HUDEP-2 (cell line): ENCODE results near the gene REEP1.
"Not testable (repeated sequence)": the region's sequence is repeated elsewhere in the genome, so short reads cannot be mapped to it uniquely, and the experiment has no call there.

Experiments
- DNase-seq, 76 experiments: peaks; one replicate each; lab custom pipeline; 2025; ENCODE audit not compliant: unreplicated experiment in 76 of 76; lab: John Stamatoyannopoulos, UW

The REEP1 gene

DNA sequence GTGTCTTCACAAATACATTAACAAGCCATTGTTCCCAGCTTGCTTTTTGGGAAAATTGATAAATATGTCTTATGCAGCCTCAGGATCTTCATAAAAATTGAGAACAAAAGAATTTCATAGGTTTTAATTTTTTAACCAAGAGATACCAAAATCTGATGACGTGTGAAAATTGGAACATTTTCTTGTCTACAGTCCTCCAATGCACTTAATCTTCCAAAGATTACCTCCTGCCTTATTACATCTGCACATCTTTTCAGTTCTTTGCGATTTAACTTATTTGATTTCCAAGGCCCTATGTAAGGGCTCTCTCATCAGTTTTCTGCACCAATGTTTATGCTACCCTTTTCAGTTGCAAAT lies 135.1 kb downstream of the REEP1 start:
- no peak for DNase-seq

DNA sequence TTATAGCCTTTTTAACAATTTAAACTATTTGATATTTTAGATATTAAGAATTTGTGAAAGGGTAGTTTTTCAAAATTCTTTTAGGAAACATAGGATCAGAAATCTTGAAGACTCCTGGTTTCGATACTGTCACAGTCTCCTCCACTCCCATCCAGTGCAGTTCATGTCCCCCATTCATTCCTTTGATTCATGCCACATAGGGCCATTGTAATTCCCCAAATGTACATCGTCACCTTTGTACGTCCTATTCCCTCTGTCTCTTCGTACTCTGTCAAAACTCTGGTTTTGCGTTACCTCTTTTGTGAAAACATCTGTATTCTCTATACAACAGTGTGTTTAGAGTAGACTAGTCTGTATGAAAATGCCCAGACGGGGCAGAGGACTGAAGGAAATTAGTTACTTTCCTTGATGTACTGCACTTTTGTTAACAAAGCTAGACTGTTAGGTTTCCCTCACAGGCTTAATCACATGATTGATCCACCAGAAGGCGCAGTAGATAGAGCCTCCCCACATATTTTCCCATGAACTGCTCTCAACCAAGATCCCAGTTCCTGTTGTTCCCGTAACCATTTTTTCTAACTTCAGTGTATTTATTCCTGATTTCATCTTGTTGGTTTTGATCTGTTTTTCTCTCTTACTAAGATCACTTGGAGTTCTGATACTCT lies 135.6 kb downstream of the REEP1 start:
- peak in 10 of 76 experiments; percentile 14 to 52 (median 27) for DNase-seq

DNA sequence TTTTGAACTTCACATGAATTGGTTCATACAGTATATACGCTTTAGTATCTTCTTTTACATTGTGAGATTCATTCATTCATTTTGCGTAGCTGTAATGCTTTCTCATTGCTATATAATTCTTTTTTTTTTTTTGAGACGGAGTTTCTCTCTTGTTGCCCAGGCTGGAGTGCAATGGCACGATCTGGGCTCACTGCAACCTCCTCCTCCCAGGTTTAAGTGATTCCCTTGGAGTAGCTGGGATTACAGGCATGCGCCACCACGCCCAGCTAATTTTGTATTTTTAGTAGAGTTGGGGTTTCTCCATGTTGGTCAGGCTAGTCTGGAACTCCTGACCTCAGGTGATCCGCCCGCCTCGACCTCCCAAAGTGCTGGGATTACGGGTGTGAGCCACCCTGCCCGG lies 136.9 kb downstream of the REEP1 start:
- not testable (repeated sequence) for DNase-seq

DNA sequence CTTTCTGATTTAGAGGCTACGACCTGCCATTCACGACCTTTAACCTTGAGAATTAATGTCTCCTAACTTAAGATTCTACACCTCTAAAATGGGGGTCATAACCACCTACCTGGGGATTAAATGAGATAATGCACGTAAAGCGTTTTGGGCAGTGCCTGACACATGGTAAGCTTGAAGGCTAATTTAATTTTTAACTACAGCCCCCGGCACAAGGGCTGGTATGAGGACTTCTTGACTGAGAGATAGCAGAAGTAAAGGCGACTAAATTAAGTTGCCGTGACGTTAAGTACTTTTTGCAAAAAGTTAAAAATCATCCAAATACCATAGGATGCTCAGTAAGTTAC lies 137.6 kb downstream of the REEP1 start:
- no peak for DNase-seq

DNA sequence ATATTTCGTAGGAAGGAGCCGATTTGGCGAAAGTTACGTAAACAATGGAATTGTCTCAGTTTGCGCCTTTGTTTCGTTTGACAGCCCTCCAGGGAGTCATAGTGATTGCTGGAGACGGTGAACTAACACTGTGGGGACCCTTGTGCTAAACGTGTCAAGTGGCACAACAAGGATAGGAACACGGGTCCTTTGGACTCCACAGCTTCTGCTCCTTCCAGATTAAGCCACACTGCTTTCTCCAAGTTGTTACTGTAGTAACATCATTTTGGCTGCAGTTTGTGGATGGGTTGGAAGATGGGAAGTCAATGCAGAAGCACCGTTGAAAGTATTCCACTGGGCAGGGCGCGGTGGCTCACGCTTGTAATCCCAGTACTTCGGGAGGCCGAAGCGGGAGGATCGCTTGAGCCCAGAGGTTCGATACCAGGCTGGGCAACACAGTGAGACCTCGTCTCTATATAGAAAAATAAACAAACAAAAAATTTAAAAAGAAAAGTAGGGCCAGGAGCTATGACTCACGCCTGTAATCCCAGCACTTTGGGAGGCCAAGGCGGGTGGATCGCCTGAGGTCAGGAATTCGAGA lies 141.5 kb downstream of the REEP1 start:
- peak in 1 of 76 experiments; percentile 41 for DNase-seq

DNA sequence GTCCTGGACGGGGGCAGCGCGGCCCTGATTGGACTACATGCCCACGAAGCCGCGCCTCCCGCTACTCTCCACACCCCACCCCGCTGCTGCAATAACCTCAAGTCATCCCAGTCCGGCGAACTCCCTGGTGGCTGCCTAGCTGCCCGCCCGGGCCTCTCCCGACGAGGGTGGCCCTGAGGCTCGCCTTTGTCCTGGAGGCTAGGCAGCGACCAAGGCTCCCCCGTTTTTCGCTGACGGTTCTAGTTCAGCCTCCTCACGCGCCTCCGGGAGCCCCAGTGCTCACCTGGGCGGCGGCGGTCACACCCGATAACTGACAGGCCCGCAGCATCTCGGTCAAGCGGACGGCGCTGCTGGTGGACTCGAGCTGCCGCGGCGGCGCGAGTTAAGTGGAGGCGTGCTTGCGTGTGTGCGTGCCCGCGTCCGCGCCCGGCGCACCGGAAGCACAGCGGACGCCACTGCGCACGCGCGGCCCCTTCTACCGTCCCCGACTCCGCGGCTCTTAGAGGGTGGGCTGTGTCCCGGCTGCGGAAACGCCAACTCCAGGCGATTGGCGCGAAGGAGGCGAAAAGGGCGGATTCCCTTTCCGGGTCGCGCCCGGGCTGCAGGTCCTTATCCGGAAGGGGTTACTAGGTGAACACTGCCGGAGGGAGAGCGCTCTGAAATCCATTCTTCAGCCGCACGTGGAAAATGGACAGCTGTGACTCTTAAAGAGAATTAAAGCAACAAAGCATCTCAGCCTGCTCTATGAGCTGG lies 142.2 kb downstream of the REEP1 start, which contains the start of gene IMMT:
TSS of gene IMMT (minus strand) at position 408 of the 753 bp plus-strand sequence. CDS start at position 328, 80 bp downstream.
- DNase-seq = peak in 75 of 76 experiments; percentile 52 to 95 (median 92)

DNA sequence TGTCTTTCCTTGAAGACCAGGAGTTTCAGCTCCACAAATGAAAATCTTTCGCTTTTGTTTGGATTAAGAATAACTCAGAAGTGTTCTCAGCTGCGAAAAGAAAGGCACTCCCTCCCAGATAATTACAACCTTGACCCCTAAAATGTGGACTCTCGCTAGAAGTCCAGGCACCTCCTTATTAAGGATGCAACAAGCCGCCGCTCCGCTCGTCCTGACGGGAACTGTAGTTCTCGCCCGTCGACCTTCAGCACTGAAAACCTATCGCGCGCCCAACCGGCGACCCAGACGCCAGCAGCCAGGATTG lies 142.7 kb downstream of the REEP1 start:
- peak in 7 of 76 experiments; percentile 75 to 92 (median 83) for DNase-seq

DNA sequence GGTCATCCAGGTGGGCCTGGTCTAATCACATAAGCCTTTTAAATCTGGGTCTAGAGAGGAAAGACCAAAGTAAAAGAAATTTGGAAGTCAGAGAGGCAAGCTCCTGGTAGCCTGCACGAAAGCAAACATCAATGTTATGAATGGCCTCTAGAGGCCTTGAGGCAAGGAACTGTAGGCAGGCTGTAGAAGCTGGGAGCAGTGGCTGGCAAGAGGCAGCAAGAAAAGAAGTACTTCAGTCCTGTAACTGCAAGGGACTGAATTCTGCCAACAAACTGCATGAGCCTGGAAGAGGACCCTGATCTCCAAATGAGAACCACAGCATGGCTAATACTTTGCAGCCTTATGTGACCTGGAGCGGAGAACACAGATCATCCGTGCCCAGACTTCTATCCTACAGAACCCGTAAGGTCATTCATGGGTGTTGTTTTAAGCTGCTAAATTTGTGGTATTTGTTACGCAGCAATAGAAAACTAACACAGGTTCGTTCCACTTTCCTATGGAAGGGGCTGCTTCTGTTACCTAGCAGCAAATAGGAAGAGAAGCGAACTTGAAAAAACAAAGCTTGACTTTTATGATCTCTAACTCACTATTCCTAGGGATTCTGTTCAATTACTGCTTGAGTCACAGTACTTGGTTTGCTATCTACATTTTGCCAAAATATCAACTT lies 143.4 kb downstream of the REEP1 start:
- DNase-seq = peak in 14 of 76 experiments; percentile 5 to 40 (median 22)

DNA sequence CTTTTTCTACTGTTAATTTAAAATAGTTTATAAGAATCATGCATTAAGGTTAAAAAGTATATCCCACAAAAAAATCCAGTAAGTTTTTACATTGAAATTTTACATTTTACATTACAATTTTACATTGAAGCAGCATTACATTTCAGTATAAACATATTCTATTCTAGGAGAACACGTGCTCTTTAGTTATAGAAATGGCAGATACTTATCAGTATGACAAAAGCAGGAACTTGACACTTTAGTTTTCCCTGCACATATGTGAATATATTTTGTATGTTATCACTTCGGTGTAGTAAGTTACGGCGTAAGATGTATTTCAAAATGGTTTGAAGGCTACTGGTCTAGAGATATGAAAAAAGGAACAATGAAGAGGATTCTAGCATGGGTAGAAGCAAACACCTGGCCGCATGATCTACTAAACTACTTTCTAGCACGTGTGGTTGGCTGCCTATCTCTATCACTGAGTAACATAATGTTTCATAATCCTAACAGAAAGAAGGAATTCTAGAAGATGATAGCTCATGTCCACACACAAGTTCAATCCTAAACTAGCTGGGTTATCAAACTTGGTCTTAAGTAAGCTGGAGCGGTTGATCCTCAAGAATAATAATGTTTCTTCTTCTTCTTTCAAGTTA lies 147.5 kb downstream of the REEP1 start:
- DNase-seq = peak in 12 of 76 experiments; percentile 13 to 73 (median 28)

DNA sequence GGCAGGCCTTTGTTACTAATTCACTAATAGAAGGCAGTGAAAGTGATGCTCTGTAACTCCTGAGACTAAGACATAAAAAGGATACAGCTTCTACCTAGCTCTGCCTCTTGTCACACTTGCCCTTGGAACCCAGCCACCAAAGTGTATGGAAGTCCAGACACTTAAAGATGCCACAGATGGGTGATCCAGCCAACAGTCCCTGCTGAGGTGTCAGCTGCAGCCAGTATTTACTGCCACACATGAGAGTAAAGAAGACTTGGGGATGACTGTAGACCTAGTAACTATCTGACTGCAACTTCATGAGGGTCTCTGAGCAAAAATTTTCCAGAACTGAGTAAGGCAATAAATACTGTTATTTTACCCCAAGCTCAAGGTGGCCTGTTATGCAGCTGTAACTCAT lies 151.0 kb downstream of the REEP1 start:
- DNase-seq = peak in 15 of 76 experiments; percentile 5 to 35 (median 21)

DNA sequence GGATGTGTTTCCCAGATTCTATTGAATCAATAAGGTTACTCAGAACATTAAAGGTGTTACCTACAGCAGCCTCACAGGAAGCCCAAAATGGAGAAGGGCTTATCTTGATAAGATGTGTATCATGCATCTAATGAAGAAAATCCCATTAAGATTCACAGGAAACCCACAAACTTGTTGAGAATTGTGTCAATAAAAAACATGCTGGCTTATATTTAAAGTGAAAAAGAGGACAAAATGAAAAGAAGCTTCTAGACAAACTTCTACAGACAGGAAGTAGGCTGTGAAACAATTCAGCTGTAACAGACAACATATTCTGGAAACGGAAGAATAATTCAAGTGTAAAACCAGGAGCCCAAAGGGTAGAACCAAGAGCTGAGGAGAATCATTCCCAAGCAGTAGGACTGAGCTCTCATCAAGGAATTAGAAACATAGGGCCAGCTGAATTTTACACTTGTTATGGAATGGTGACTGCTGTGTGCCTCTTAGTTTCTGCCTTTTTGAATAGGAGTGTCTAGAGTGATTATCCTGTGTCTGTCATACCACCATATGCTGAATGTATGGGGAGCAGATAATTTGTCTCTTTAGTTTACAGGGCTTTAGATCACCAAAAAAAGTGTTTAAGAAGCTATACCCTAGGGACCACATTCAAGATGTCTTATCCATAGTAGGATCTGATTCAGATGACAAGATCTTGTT lies 151.8 kb downstream of the REEP1 start:
- peak in 1 of 76 experiments; percentile 3 for DNase-seq

DNA sequence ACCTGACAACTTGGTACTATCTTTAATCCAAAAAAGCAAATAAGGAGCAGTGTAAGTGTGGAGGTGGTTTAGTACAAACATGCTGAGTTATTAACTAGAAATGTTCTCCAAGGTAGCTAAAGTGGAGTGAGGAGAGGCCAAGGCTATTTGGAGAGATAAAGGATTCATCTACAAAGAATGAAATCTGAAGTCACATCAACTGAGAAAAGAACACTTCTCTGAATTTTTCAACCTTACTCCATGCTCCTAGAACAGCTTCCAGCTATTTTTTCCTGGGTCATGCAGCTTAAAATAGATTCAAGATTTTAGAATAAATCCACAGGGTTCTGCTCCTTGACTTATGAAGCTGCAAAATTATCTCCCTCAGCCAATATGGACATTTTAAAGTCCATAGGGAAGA lies 160.8 kb downstream of the REEP1 start:
- DNase-seq = no peak

DNA sequence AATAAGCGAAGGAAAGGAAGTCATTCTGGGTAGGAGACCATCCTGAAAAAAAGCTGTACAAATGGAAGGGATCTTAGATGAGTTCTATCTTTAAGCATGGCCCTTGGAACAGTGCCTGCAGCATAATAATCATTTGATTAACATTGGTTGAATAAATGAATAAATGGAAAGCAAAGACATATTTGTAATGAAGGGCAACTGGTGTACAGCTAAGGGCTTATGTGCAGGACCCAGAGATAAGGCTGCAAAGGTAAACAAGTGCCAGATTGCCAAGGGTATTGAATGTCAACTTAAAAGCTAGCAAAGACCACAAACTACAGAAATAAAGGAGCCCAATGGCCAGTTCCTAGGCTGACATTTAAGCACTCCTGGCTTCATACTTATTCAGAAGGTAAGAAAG lies 161.6 kb downstream of the REEP1 start:
- DNase-seq = no peak

DNA sequence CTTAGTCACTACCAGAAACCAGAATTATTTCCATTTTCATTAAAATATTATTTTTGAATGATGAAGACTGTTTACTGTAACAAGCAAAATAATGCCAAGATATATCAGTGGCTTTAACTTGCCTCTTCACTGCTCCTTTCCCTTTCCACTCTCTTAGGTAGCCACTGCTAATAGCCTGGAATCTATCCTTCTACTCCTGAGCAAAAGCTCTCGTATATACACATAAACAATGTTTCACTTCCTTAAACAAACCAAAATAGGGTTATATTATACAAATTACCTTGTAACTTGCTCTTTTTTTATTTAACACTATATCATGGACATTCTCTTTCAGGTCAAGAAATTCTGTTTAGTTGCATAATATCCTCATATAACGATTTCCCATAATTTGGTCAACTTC lies 163.0 kb downstream of the REEP1 start:
- DNase-seq = no peak

DNA sequence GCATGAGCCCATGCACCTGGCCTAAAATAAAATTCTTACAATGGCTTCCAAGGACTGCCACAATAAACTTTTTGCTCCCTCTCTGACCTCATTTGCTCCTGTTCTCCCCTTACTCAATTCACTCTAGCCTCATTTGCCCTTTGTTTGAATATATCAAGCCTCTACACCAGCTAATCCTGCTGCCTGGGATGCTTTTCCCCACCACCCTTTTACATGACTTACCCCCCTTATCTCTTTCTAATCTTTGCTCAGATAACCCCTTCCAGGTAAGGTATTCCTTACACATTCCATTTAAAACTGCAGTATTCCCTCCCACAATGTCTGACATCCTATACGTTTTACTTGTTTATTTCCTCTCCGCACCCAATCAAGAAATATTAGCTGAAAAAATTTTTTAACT lies 164.8 kb downstream of the REEP1 start:
- DNase-seq = no peak

DNA sequence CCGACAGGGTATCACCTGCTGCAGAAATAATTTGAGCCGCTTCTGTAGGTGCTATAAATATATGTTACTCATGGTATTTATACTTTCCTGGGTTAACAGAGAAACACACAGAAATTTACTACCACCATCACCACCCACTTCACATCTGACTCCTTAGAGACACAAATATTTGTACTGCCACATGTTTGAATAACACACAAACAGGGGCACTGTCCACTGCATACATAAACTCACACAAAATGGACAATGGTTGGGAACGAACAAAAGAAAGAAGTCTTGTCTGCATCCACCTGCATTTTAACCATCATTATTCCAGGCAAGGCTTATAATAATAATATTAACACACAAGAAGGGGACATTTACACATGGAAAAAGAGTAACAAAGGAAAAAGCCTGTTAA lies 166.1 kb downstream of the REEP1 start:
- no peak for DNase-seq

DNA sequence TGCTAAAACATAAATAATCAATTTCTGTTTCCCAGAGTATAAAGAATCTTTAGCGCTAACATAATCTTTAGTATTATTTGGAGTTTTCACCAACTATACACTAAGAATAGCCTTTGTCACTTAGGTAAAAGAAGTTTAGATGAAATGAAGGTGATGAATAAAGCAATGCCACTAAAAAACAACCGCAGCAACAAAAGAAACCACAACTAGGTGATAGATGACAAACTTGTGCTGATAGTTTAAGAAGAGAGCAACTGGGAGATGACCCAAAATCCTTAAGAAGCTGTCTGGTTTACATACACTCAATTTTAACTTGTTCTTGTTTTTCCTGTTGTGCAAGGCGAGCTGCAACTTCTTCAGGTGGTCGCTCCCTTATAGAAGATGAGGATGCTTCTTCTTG lies 167.0 kb downstream of the REEP1 start:
- no peak for DNase-seq
